ENCODE measurements around the gene SFXN3.

The SFXN3 gene

DNA sequence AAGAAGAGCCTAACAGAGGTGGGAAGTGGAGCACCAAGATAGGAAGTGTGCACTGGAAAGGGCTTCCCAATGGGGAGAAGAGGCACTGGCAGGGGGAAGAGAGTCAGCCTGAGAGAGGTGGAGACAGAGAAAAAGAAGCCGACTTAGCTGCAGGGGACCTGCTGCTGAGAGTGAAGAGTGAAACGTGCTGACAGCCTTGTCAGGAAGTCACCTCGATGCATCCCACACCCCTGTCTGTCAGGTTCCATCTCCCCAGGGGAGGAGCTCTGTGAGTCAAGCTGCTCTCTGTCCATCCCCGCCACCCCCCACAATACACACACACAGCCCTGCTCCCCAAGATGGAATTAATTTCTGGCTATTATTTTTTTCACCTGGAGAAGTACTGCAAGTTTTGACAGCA lies 44.7 kb downstream of the SFXN3 start:
- Mint-ChIP-seq H3K9me3 (ENCODE audit: low read depth) (no peaks in the 10 kb centered on the region), H3K27me3 (peaks cover 40% of the 10 kb centered on the region), H3K4me1 (ENCODE audit: low read depth) (peaks cover 3% of the 10 kb centered on the region)

GRCh38 chr10:101076630-101077029 lies 45.6 kb downstream of the SFXN3 start:
- Mint-ChIP-seq H3K9me3 (ENCODE audit: low read depth) (no peaks in the 10 kb centered on the region), H3K36me3 (no peaks in the 10 kb centered on the region), H3K4me3 (no peak overlapping the region), H3K27me3 (peaks cover 40% of the 10 kb centered on the region), H3K27ac (no peak overlapping the region), H3K4me1 (ENCODE audit: low read depth) (no peaks in the 10 kb centered on the region)

More for the DNA sequence above, 44.7 kb downstream of the SFXN3 start:
- Mint-ChIP-seq H3K36me3 (no peaks in the 10 kb centered on the region), H3K27ac (no peak overlapping the region), H3K4me3 (no peak overlapping the region)

DNA sequence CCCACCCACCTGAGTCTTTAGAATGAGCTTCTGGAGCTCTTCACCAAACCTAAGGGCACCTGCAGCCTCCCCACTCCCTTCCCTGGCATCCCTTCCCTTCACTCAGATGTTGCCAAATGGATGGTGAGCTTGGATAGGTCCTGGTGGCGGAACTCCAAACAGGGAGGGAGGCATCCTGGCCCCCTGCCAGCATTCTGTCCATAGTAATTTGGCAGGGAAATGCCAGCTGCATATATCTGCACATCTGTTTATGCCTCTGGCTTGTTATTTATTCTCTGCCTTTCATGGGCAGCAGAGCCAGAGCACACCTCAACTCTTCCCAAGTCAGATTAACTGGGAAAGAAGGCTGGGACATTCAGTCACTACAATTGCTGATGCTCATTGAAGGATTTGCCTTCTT lies 48.8 kb downstream of the SFXN3 start:
- no peaks in the 10 kb centered on the region for H3K9me3 Mint-ChIP-seq (ENCODE audit: low read depth)
- H3K4me1 Mint-ChIP-seq (ENCODE audit: low read depth): no peaks in the 10 kb centered on the region
- H3K27ac Mint-ChIP-seq: no peak overlapping the region
- no peaks in the 10 kb centered on the region for H3K36me3 Mint-ChIP-seq
- H3K4me3 Mint-ChIP-seq: no peak overlapping the region
- peaks cover 34% of the 10 kb centered on the region for H3K27me3 Mint-ChIP-seq

- no peaks in the 10 kb centered on the region for H3K9me3 Mint-ChIP-seq (ENCODE audit: low read depth)
- H3K27me3 Mint-ChIP-seq: peaks cover 29% of the 10 kb centered on the region
- no peaks in the 10 kb centered on the region for H3K36me3 Mint-ChIP-seq
- H3K4me1 Mint-ChIP-seq (ENCODE audit: low read depth): no peaks in the 10 kb centered on the region
- no peak overlapping the region for H3K27ac Mint-ChIP-seq
- no peak overlapping the region for H3K4me3 Mint-ChIP-seq
Measured at GRCh38 chr10:101080933-101081931, 50.2 kb downstream of the SFXN3 start.

DNA sequence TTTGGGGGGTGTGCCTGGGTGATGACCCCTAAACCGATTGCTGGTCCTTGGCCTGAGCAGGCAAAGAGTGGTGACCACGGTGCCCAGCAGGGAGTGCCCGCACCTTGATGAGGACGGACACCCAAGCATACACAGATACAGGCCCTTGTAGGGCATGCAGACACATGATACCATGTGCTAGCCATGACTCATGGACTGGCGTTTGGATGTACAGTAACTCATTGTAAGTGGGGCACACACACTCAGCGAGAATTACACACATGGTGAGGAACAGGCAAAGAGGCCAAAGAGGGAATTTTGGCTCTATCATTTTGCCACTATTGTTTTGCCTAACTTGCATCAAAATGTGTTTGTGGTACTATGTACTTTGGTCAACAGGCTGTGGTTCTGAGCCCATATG lies 54.8 kb downstream of the SFXN3 start:
- no peaks in the 10 kb centered on the region for H3K36me3 Mint-ChIP-seq
- H3K9me3 Mint-ChIP-seq (ENCODE audit: low read depth): no peaks in the 10 kb centered on the region
- peaks cover 29% of the 10 kb centered on the region for H3K27me3 Mint-ChIP-seq
- no peak overlapping the region for H3K27ac Mint-ChIP-seq
- H3K4me3 Mint-ChIP-seq: no peak overlapping the region
- H3K4me1 Mint-ChIP-seq (ENCODE audit: low read depth): no peaks in the 10 kb centered on the region

GRCh38 chr10:101087376-101087775 lies 56.3 kb downstream of the SFXN3 start:
- Mint-ChIP-seq H3K9me3 (ENCODE audit: low read depth) (no peaks in the 10 kb centered on the region), H3K4me1 (ENCODE audit: low read depth) (no peaks in the 10 kb centered on the region), H3K36me3 (no peaks in the 10 kb centered on the region), H3K4me3 (no peak overlapping the region), H3K27me3 (peaks cover 29% of the 10 kb centered on the region), H3K27ac (no peak overlapping the region)

DNA sequence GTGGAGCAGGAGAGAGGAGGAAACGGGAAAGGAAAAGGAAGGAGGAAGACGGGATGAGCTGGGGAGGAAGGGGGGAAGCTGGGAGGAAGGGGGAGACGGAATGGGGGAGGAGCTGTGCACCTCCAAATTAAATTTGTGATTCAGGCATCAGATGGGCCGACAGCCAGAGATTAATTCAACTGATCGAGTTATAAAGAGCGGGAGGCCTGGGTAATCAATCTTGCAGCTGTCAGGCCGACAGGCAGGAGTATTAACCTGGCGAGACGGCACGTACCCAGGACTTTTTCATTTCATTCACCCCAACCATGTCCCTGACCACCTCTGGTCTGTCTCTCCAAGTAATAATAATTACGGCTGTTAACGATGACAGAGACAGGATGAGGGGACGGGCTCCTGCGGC lies 56.9 kb downstream of the SFXN3 start:
- Mint-ChIP-seq H3K36me3 (no peaks in the 10 kb centered on the region), H3K4me3 (no peak overlapping the region), H3K27me3 (peaks cover 26% of the 10 kb centered on the region), H3K9me3 (ENCODE audit: low read depth) (no peaks in the 10 kb centered on the region), H3K4me1 (ENCODE audit: low read depth) (no peaks in the 10 kb centered on the region), H3K27ac (no peak overlapping the region)

DNA sequence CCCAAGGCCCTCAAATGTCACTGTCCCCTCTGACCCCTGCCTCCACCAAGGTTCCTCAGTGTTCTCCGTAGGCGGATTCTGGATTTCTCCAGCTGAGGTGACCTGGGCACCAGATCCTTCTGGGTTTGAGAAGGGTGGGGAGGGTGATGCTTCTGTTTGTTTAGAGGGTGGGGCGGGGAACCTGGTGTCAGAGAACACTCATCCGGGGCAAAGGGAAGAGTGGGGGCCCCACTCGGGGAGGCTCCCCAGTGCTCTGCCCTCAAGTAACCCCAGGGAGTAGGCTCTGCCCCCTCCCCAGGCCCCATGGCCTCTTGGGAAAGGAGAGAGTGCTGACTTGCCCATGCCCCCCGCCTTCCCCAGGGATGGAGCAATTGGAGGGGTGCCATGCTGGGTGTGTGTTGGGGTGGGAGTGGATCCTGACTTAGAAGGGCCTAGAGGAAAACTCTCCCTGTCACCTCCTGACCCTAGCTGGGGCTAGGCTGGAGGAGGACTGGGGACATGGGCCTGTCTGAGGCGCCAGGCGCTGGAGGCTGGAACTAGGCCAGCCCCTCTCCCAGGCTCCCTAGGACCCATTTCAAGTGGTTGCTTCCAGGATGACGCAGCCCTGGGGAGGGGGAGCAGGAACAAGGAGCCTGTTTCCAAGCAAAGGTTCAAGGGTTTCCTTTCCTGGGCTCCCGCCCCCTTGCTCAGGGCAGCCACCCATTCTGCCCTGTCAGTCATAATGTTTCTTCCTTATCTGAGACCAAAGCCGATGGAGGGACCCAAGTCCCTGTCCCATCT lies 58.7 kb downstream of the SFXN3 start:
- Mint-ChIP-seq H3K9me3 (ENCODE audit: low read depth) (no peaks in the 10 kb centered on the region), H3K27me3 (peaks cover 26% of the 10 kb centered on the region)

GRCh38 chr10:101090597-101090996 lies 59.6 kb downstream of the SFXN3 start:
- Mint-ChIP-seq H3K27me3 (peaks cover 29% of the 10 kb centered on the region), H3K4me3 (no peak overlapping the region), H3K36me3 (no peaks in the 10 kb centered on the region), H3K4me1 (ENCODE audit: low read depth) (peaks cover under 1% of the 10 kb centered on the region), H3K27ac (no peak overlapping the region), H3K9me3 (ENCODE audit: low read depth) (no peaks in the 10 kb centered on the region)

More for the DNA sequence above, 58.7 kb downstream of the SFXN3 start:
- H3K36me3 Mint-ChIP-seq: no peaks in the 10 kb centered on the region
- no peaks in the 10 kb centered on the region for H3K4me1 Mint-ChIP-seq (ENCODE audit: low read depth)
- H3K27ac Mint-ChIP-seq: no peak overlapping the region
- H3K4me3 Mint-ChIP-seq: no peak overlapping the region

All from activated naive CD8-positive, alpha-beta T cell (primary cell).